ENCODE results near the gene DLGAP1. TPM values are rescaled to one million over a fixed set of nuclear protein-coding genes. Genes with fewer than 3 reads are reported as not detected.

DLGAP1 gene
- total RNA-seq, 2 experiments from 2014 or later, result 0.31 to 0.36 TPM

DNA sequence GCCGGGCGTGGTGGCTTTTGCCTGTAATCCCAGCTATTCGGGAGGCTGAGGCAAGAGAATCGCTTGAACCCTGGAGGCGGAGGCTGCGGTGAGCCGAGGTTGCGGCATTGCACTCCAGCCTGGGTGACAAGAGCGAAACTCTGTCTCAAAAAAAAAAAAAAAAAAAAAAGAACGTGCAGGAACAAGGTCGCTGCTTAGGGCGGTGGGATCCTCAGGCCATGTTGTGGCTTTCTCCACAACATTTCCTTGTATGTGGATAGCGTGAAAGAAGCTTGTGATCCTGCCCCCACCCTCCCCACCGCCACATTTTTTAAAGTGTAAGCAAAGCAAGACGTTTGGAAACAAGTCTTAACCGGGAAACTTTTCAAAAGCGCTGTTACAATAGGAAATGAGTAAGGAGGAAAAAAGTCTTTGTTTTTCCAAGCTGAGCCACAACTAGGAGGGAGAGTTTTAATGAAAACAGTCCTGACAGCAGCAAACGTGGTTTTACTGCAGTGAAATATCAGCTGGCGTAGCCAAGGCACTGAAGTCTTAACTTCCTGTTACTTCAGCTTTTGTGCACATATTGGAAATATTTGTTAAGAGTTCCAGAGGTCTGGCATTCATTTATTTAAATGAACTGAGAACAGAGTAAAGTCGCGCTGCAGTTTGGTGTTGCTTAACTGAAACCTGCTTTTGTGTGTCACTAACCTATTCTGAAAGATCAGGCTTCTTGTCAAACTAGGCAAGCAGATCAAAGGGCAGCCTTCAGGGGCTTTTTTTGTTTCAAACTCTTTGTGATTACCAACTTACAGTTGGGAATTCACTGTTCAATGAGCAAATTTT is 1001.4 kb downstream of the DLGAP1 start:
- TF ChIP-seq CTCF (IDR thresholded peaks at IDR 0.05), result no peak
- peaks cover 73% of the 10 kb centered on the region for H3K4me1 Mint-ChIP-seq (ENCODE audit: low read depth)

DNA sequence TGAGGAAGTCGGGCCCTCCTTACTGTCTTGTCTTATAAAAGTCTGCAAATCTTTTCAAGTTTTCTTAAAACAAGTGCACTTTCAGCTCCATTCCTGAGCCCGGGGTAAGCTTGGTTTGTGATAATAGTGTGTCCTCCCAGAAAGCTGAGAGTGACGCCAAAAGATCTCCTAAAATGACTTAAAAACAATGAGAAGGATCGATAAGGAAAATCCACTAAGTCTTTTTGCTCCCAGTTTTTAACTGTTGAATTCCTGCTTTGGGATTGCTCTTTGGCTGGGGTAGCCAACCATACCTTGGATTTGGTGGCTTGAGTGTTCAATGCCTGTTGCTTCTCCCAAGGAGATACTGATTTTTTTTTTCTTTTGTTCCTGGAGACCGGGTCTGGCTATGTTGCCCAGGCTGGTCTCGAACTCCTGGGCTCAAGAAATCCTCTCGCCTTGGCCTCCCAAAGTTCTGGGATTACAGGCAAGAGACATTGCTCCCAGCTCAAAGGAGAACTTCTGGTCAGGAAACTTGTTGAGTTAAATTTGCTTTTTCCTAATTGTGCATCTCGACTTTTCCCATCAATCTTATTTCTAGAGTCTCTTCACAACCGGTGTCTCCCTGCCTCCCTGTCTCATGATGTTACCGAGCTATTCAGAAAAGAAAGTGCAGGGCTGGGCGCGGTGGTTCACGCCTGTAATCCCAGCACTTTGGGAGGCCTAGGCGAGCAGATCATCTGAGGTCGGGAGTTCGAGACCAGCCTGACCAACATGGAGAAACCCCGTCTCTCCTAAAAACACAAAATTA is 1002.2 kb downstream of the DLGAP1 start:
- Histone ChIP-seq H3K27ac (ENCODE audit: low read depth in 1 of 2, low read length in 2 of 2) (peak overlapping the region; percentile 70 to 98), H3K4me1 (ENCODE audit: insufficient read depth, low read length) (peaks cover 47% of the 10 kb centered on the region), H3K4me3 (ENCODE audit: low read length) (peak overlapping the region; percentile 90), H3K9me3 (ENCODE audit: control insufficient read depth in 1 of 2, insufficient read depth in 1 of 2, low read length in 2 of 2) (no peaks in the 10 kb centered on the region), H3K36me3 (ENCODE audit: insufficient read depth, low read length) (peaks cover 17% of the 10 kb centered on the region), H3K27me3 (ENCODE audit: control insufficient read depth in 1 of 2, insufficient read depth in 2 of 2, low read length in 2 of 2) (no peaks in the 10 kb centered on the region)
- ATAC-seq (ENCODE audit: poor library complexity), result no peak
- Mint-ChIP-seq H3K27me3 (peaks cover 5% of the 10 kb centered on the region), H3K27ac (peak overlapping the region; percentile 99), H3K36me3 (ENCODE audit: low read depth) (peaks cover 66% of the 10 kb centered on the region), H3K4me3 (peak overlapping the region; percentile 98), H3K4me1 (ENCODE audit: low read depth) (peaks cover 70% of the 10 kb centered on the region), H3K9me3 (no peaks in the 10 kb centered on the region)
- POLR2A ChIA-PET, result interaction anchor here (0.6 to 9.4 kb wide), 19 partner anchors 9 to 391 kb away, joined by 3 to 140 read pairs (median 7); partner anchors contain the start of genes MYL12A and MYL12B
- TF ChIP-seq CTCF (IDR thresholded peaks at IDR 0.05), result no peak
- intact Hi-C loops (cut with DNase I, micrococcal nuclease), result loop anchor here (2.0 to 10.0 kb wide), 8 partner anchors 71 to 518 kb away; partner anchors contain the start of genes LPIN2 (in 1 of the 2) and MYL12B (in 1 of the 2)
- CTCF ChIA-PET, result interaction anchor here (1.0 to 6.4 kb wide), 8 partner anchors 12 to 213 kb away, joined by 4 to 51 read pairs (median 10); no protein-coding TSS in a partner anchor
- peak in 4 of 14 experiments; percentile 3 to 20 (median 10) for DNase-seq

More for the DNA sequence above, 1001.4 kb downstream of the DLGAP1 start:
- Mint-ChIP-seq H3K9me3 (no peaks in the 10 kb centered on the region), H3K4me3 (peak overlapping the region; percentile 98), H3K27me3 (peaks cover 3% of the 10 kb centered on the region), H3K36me3 (ENCODE audit: low read depth) (peaks cover 66% of the 10 kb centered on the region), H3K27ac (peak overlapping the region; percentile 99)
- ChIA-PET CTCF (interaction anchor here (0.8 to 6.4 kb wide), 26 partner anchors 10 to 491 kb away, joined by 3 to 51 read pairs (median 4); no protein-coding TSS in a partner anchor), POLR2A (interaction anchor here (0.6 to 9.4 kb wide), 19 partner anchors 12 to 213 kb away, joined by 3 to 140 read pairs (median 7); partner anchors contain the start of genes MYL12A and MYL12B)
- DNase-seq (peak in 7 of 14 experiments; percentile 8 to 73 (median 37)), ATAC-seq (ENCODE audit: poor library complexity) (no peak)
- peaks cover 19% of the 10 kb centered on the region for H3K36me3 ChIP-seq (ENCODE audit: insufficient read depth, low read length)
- H3K4me1 ChIP-seq (ENCODE audit: insufficient read depth, low read length), result peaks cover 47% of the 10 kb centered on the region
- peak overlapping the region; percentile 90 for H3K4me3 ChIP-seq (ENCODE audit: low read length)
- H3K9me3 ChIP-seq (ENCODE audit: control insufficient read depth in 1 of 2, insufficient read depth in 1 of 2, low read length in 2 of 2), result no peaks in the 10 kb centered on the region
- H3K27ac ChIP-seq (ENCODE audit: low read depth in 1 of 2, low read length in 2 of 2), result peak overlapping the region; percentile 75 to 98
- intact Hi-C loops (cut with DNase I, micrococcal nuclease), result loop anchor here (1.0 to 10.0 kb wide), 15 partner anchors 12 to 519 kb away; partner anchors contain the start of genes LPIN2 (in 1 of the 2) and MYL12B (in 1 of the 2)
- H3K27me3 ChIP-seq (ENCODE audit: control insufficient read depth in 1 of 2, insufficient read depth in 2 of 2, low read length in 2 of 2), result no peaks in the 10 kb centered on the region

Data from CD4-positive, alpha-beta T cell (primary cell).